ENCODE measurements around the gene RAPGEF4. TPM values are rescaled to one million over a fixed set of nuclear protein-coding genes. Genes with fewer than 3 reads are reported as not detected.

RAPGEF4 gene
- total and polyA plus RNA-seq, 9 of the 15 experiments (the other 6 are each of a cell fraction or from before 2014, with no cell fraction given), result 0.04 to 0.33 (median 0.13) TPM; not detected in 6

DNA sequence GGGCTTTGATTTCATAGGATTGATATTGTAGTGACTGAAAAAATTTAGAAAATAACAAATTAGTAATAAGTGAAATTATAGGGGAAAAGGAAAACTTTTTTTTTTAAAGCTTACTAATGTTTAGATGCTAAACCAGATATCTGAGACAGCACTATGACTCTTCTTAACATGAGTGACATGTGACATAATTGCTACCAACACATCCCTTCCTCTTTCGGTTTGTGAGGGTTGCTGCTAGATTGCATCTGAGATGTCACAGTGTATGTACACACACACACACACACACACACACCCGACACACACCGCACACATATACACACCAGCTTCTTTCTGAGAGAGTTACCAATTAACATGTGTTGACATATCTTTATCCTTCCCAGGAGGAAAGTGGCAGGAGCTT lies 18.0 kb downstream of the RAPGEF4 start (continued):
- TF ChIP-seq NEUROD1 (IDR thresholded peaks at IDR 0.05; ENCODE audit: borderline replicate concordance, low read depth, low read length, partially characterized antibody), result no peak

DNA sequence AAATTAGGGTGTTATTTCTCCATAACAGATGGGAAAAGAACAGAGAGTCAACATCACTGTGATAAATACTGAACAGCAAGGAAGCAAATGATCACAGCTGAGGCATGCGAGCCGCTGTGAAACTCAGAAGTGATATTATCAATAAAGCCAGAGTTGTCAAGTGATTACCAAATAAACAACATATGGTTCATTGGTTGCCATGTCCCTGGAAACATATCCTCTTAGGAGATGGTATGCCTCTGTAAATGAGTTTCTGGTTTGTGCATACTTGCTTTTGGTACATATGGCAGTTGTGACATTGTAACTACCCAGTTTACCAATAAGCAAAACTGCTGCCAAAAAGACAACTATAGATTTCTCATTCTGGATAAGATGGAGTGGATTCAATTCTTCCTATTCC lies 23.8 kb downstream of the RAPGEF4 start:
- TF ChIP-seq SLC30A9 (CRISPR knock-in tag; IDR thresholded peaks at IDR 0.05), result no peak
- TF ChIP-seq MCM7 (IDR thresholded peaks at IDR 0.05), result no peak
- TF ChIP-seq, protein P1, sequence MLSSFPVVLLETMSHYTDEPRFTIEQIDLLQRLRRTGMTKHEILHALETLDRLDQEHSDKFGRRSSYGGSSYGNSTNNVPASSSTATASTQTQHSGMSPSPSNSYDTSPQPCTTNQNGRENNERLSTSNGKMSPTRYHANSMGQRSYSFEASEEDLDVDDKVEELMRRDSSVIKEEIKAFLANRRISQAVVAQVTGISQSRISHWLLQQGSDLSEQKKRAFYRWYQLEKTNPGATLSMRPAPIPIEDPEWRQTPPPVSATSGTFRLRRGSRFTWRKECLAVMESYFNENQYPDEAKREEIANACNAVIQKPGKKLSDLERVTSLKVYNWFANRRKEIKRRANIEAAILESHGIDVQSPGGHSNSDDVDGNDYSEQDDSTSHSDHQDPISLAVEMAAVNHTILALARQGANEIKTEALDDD (IDR thresholded peaks at IDR 0.05), result no peak
- no peak for TF ChIP-seq SMAD1 (IDR thresholded peaks at IDR 0.05; ENCODE audit: low read depth, low read length, partially characterized antibody)
- TF ChIP-seq WHSC1 (IDR thresholded peaks at IDR 0.05; ENCODE audit: low read length), result no peak
- TF ChIP-seq POLR2B (IDR thresholded peaks at IDR 0.05; ENCODE audit: low read depth, partially characterized antibody), result no peak
- H4K20me1 ChIP-seq (replicated peaks; ENCODE audit: control insufficient read depth, insufficient read depth, low read length), result no peaks in the 10 kb centered on the region
- intact Hi-C loops (cut with micrococcal nuclease) (no loop called here), in situ Hi-C loops (cut with MboI) (no loop called here)
- no TSS peak for BruUV-seq (replicated peaks)
- no peaks in the 10 kb centered on the region for H3K9me1 ChIP-seq (ENCODE audit: control insufficient read depth, insufficient read depth, low read length)
- H3K4me3 ChIP-seq, result no peak overlapping the region
- no peak overlapping the region for H3K27ac ChIP-seq (ENCODE audit: extremely low read depth, low read depth, low read length)
- no peak for FAIRE-seq
- DNase-seq (ENCODE audit: extremely low read depth in 1 of 4, low spot score in 3 of 4), result no peak
- no peak for ATAC-seq
- 0% methylated on average over 2 of the region's 2 CpGs for WGBS (ENCODE audit: insufficient coverage, low coverage, missing lambda C conversion rate)
- H2AFZ ChIP-seq (ENCODE audit: low read depth, low read length), result no peak overlapping the region
- no peak overlapping the region for H3K9ac ChIP-seq (ENCODE audit: insufficient read depth in 1 of 2, low read depth in 2 of 2, low read length in 2 of 2)
- H3K79me2 ChIP-seq (ENCODE audit: control insufficient read depth, insufficient read depth, low read length), result no peaks in the 10 kb centered on the region
- CTCF ChIA-PET (ENCODE audit: low intra/inter-chr PET ratio), result no interaction called here
- H3K9me3 ChIP-seq (replicated peaks; ENCODE audit: control insufficient read depth, insufficient read depth, low read depth, low read length), result no peaks in the 10 kb centered on the region
- POLR2A ChIA-PET, result no interaction called here
- H3K36me3 ChIP-seq (ENCODE audit: control insufficient read depth, insufficient read depth, low read length), result no peaks in the 10 kb centered on the region
- no peak overlapping the region for H3K4me2 ChIP-seq (ENCODE audit: insufficient read depth, low read length)
- H3K27me3 ChIP-seq (ENCODE audit: control insufficient read depth in 2 of 2, insufficient read depth in 2 of 2, low read length in 2 of 2), result no peaks in the 10 kb centered on the region
- H3K4me1 ChIP-seq (replicated peaks in 1 of 2; ENCODE audit: control insufficient read depth in 2 of 2, insufficient read depth in 2 of 2, low read length in 2 of 2), result no peaks in the 10 kb centered on the region

Data from K562 (cell line).